ENCODE data around the gene RAI1.
"Not testable (repeated sequence)": the region's sequence is repeated elsewhere in the genome, so short reads cannot be mapped to it uniquely, and the experiment has no call there.

RAI1 gene

GRCh38 chr17:17666111-17666714, 15.0 kb upstream of the RAI1 start:
- no peak for DNase-seq

GRCh38 chr17:17667231-17667630, 14.0 kb upstream of the RAI1 start:
- DNase-seq: no peak

GRCh38 chr17:17667947-17668346, 13.3 kb upstream of the RAI1 start:
- no peak for DNase-seq

GRCh38 chr17:17668358-17668757, 12.9 kb upstream of the RAI1 start:
- DNase-seq: no peak

GRCh38 chr17:17668775-17669579, 12.3 kb upstream of the RAI1 start:
- no peak for DNase-seq

- no peak for DNase-seq
Measured at GRCh38 chr17:17669580-17670235, 11.6 kb upstream of the RAI1 start.

GRCh38 chr17:17670701-17671305, 10.5 kb upstream of the RAI1 start:
- DNase-seq: no peak

GRCh38 chr17:17671369-17672129, 9.7 kb upstream of the RAI1 start:
- no peak for DNase-seq

GRCh38 chr17:17672453-17673368, 8.5 kb upstream of the RAI1 start:
- no peak for DNase-seq

GRCh38 chr17:17675416-17675815, 5.8 kb upstream of the RAI1 start:
- no peak for DNase-seq

- no peak for DNase-seq
Measured at GRCh38 chr17:17675925-17676534, 5.2 kb upstream of the RAI1 start.

- DNase-seq: no peak
Measured at GRCh38 chr17:17676752-17677151, 4.5 kb upstream of the RAI1 start.

GRCh38 chr17:17677299-17678040, 3.8 kb upstream of the RAI1 start:
- DNase-seq: no peak

GRCh38 chr17:17678063-17678699, 3.1 kb upstream of the RAI1 start:
- not testable (repeated sequence) for DNase-seq

GRCh38 chr17:17679243-17679642, 2.0 kb upstream of the RAI1 start:
- DNase-seq: no peak

GRCh38 chr17:17679748-17680147, 1.5 kb upstream of the RAI1 start:
- DNase-seq: no peak

GRCh38 chr17:17680477-17681186, 626 bp upstream of the RAI1 start:
- DNase-seq: no peak

GRCh38 chr17:17681744-17682292, 560 bp downstream of the RAI1 start:
- no peak for DNase-seq

- peak in 1 of 2 donors; percentile 75 for DNase-seq
Measured at GRCh38 chr17:17682293-17682736, 1.1 kb downstream of the RAI1 start.

Measured in hippocampal formation (tissue), 2 donors.